Measurements from ENCODE around the gene RASSF4.

RASSF4 gene

DNA sequence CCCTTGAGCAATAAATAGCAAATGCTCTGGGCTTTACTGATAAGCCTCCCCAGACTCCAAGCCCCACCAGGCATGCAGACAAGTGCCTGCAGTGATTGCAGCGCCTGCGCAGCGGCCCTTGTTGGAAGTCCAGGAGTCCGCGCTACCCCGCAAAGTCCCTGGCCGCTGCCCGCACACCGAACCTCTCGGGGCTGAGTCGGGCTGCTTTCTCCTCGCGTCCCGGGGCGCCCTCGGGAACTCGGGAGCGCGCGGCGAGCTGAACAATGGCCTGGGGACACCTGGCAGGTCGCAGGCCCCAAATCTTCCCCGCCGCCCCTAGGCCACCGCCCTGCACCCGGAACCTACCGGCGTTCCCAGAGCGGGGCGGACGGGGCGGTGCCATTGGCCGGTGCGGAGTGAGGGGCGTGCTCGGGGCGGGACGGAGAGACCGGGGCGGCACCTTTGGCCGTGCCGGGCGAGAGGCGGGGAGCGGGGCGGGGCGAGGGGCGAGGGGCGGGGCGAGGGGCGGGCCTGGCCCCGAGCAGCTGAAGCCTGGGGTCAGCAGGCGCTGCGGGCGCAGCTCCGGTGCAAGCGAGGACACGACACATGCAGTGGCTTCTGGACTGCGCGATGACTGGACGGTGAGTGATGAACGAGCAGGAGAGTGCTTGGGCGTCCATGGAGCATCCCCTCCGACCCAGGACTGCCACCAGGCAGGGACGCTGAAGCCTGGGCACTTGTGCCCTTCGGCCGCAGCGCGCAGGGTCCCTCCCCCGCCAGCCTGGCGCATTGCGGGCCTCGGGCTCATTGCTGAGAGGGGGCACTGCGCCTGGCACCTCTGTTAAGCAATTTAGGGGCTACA, at the start of gene RASSF4:
TSS of gene RASSF4 (plus strand) at position 556 of the 841 bp plus-strand sequence. CDS start 10,401 bp downstream, outside the sequence.
- H3K4me3 ChIP-seq (ENCODE audit: low read depth, low read length), result peak within 1 kb of the TSS; percentile 75
- no peak for TF ChIP-seq CTCF (IDR thresholded peaks at IDR 0.05; ENCODE audit: borderline replicate concordance, insufficient read depth, low read depth, low read length)

GRCh38 chr10:44909910-44910309, 49.7 kb upstream of the RASSF4 start:
- TF ChIP-seq CTCF (IDR thresholded peaks at IDR 0.05; ENCODE audit: borderline replicate concordance, insufficient read depth, low read depth, low read length), result no peak
- H3K4me3 ChIP-seq (ENCODE audit: low read depth, low read length), result no peak overlapping the region

DNA sequence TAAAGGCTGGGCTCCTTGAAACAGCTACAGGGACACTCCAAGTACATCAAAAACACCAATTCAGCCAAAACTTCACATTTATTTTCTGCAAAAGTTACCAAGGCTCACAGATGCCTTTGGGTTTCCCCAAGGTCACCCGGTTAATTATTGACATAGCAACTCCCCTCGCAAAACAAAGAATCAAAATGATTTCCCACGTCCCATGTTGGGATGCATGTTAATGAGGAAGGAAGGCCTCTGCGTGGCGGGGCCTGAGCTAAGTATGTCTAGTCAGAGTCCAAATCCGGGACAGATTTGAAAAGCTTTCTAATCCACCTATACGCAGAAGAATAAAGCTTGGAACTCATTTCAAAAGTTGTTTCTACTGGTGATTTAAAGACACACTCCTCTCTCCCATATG, 49.0 kb upstream of the RASSF4 start:
- no peak for TF ChIP-seq CTCF (IDR thresholded peaks at IDR 0.05; ENCODE audit: borderline replicate concordance, insufficient read depth, low read depth, low read length)
- no peak overlapping the region for H3K4me3 ChIP-seq (ENCODE audit: low read depth, low read length)

DNA sequence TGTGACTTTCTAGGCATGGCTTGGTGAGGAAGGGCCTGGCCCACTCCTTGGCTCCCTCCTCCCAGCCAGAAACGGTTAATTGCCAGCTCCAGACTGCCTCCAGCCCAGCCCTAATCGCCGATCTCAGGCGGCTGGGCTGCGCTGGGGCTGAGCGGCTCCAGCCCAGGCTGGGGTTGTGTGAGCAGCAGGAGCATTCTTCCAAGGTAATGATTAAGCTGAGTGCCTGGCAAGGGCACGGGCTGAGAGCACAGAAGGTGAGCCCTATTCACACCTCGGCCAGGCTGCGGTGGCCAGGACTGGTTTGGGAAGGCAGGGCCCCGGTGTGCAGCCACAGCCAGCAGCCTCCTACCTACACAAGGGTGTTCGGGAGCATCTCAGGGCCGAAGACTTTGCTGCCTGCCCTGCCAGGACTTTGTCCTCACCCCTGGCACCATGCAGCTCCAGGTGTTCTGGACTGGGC, 48.5 kb upstream of the RASSF4 start, which contains the start of gene TMEM72:
TSS of gene TMEM72 (plus strand) at position 257 of the 460 bp plus-strand sequence. CDS start at position 433, 176 bp downstream.
- no peak within 1 kb of the TSS for H3K4me3 ChIP-seq (ENCODE audit: low read depth, low read length)

GRCh38 chr10:44911951-44912350, 47.7 kb upstream of the RASSF4 start:
- no peak overlapping the region for H3K4me3 ChIP-seq (ENCODE audit: low read depth, low read length)
- no peak for TF ChIP-seq CTCF (IDR thresholded peaks at IDR 0.05; ENCODE audit: borderline replicate concordance, insufficient read depth, low read depth, low read length)

More for the DNA sequence above, 48.5 kb upstream of the RASSF4 start, which contains the start of gene TMEM72:
- TF ChIP-seq CTCF (IDR thresholded peaks at IDR 0.05; ENCODE audit: borderline replicate concordance, insufficient read depth, low read depth, low read length), result no peak

GRCh38 chr10:44913350-44914081, 46.1 kb upstream of the RASSF4 start:
- no peak overlapping the region for H3K4me3 ChIP-seq (ENCODE audit: low read depth, low read length)
- no peak for TF ChIP-seq CTCF (IDR thresholded peaks at IDR 0.05; ENCODE audit: borderline replicate concordance, insufficient read depth, low read depth, low read length)
